HG02798 (cell line): ENCODE measurements around the gene HK2.

ENCODE experiments used
- ATAC-seq: cut with Tn5 transposase; IDR thresholded peaks from one replicate; pipeline ENCODE4 v1.9.1; 2021; ENCODE audit warnings: mild to moderate bottlenecking; ENCODE audit not compliant: unreplicated experiment, poor library complexity

Gene HK2

DNA sequence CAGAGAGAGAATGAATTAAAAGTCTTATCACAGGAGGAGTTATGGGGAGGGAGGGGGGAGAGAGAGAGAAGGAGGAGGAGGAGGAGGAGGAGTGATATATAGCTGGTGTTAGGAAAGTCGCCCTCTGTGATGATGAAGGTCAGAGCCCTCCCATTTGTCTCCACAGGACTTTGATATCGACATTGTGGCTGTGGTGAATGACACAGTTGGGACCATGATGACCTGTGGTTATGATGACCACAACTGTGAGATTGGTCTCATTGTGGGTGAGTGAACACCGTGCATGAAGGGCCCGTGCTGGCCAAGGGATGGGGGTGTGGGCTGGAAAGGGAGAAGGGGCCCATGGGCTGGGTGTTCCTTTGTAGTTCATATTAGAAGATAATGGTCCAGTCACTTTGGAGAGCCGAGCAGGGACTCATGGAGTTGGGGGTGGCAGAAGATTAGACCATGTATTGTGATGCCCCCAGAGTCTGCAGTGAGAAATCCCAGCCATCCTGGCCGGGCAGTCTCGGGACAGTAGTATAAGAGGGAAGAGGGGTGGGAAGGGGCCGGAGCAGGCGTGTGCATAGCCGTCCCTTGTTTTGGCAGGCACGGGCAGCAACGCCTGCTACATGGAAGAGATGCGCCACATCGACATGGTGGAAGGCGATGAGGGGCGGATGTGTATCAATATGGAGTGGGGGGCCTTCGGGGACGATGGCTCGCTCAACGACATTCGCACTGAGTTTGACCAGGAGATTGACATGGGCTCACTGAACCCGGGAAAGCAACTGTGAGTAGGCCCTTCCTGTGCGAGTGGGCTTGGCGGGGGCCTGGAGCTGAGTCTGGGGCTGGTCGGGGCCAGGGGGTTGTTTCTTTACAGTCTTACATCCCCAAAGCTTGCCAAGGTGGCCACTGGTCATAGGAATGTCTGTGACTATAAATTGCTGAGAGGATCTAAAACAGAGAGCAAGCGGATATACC is 40.0 kb downstream of the HK2 start:
- no peak for ATAC-seq

- peak; percentile 86 for ATAC-seq
Measured at GRCh38 chr2:74876081-74876886, 42.4 kb downstream of the HK2 start.

GRCh38 chr2:74877376-74877775 is 43.4 kb downstream of the HK2 start:
- ATAC-seq, result no peak

DNA sequence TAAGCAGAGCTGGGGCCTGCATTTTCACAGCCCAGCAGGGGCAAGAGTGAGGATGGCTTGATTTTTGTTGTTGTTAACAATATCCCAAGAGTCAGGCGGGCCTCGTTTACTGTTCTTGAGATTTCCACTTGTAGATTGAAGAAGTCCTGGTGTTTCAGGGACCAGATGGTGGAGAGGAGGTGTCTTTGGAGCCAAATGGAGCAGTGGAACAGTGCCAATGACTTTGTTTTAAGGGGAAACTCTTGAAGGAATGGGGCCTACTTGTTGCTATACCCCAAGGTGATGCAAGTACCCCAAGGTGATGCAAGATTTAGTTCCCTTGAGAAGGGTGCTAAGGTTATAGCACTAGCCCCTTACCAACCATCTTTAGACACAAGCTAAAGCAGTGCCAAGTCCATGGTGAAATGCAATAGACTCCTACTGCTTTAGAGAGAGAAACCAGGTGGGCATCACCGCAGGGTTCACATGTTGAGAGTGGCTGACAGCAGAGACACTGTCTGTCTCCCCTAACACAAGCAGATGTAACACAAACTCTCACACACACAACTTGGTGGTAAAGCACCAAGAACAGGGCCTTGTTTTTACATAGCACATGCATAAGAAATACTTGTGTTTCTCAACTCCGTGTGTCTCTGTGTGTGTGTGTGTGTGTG is 44.0 kb downstream of the HK2 start:
- no peak for ATAC-seq

- no peak for ATAC-seq
Measured at GRCh38 chr2:74878551-74878950, 44.6 kb downstream of the HK2 start.

- ATAC-seq, result no peak
Measured at GRCh38 chr2:74880054-74880728, 46.3 kb downstream of the HK2 start.

DNA sequence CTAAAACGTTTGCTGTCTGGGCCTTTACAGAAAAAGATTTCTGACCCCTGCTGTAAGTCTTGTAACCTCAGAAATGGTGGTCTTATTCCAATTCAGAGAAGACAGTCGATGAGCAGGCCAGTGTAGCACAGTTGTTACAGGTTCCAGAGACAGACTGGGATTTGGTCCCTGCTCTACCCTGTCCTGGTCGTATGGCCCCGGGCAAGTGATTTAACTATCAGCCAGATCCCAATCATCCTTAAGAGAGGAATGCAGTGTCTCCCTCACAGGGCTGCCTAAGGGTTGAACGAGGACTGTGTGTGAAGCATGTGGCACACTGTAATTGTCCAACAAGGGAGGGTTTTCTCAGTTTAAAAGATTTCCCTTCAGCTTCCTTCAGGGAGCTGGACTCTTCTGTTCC is 47.2 kb downstream of the HK2 start:
- no peak for ATAC-seq

DNA sequence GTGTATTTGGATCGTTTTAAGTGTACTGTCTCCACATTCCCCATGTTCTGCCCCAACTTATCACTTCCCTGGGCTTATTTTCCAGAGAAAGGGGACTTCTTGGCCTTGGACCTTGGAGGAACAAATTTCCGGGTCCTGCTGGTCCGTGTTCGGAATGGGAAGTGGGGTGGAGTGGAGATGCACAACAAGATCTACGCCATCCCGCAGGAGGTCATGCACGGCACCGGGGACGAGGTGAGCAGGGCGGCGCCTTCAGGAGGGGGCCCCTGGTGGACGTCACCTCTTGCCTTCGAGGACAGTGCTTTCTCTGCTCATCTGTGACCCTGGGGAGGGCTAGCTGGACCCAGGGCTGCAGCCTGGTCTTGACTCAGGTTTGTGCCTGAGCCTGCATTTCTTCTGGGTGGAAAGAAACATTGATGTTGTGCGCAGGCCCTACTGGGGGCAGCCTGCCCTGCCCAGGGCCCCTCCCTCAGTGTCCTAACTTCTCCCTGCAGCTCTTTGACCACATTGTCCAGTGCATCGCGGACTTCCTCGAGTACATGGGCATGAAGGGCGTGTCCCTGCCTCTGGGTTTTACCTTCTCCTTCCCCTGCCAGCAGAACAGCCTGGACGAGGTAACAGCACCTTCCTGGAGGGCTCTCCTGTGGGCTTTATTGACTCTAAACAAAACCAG is 47.8 kb downstream of the HK2 start:
- no peak for ATAC-seq

DNA sequence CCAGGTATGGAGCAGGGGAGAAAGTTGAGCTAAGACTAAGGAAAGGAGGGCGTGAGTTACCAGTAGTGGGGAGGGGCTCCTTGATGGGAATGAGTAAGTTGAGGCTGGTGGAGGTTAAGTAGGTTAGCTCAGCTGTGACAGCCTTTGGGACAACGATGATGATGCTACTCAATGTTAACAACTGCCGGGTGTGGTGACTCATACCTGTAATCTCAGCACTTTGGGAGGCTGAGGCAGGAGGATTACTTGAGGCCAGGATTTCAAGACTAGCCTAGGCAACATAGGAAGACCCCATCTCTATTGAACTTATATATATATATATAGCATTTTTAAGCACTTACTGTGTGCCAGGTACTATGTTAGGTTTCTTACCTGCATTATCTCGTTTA is 48.4 kb downstream of the HK2 start:
- ATAC-seq, result no peak

DNA sequence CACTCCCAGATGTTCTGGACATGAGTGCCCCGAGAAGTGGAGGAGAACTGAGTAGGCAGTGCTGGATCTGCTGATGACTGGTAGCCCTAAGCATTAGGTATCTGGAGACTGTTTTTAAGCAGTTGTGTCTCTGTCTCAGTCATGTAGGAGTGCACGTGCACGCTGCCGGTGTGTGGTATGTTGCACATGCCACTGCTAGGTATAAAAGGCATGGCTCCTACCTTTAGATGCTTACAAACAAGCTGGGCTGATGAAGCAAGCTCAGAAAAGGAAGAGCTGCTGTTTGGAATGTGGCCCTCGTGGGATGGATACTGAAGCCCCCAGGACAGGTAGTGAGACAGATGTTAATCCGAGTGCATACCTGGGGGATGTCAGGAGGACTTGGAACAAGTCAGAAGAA is 49.1 kb downstream of the HK2 start:
- no peak for ATAC-seq

DNA sequence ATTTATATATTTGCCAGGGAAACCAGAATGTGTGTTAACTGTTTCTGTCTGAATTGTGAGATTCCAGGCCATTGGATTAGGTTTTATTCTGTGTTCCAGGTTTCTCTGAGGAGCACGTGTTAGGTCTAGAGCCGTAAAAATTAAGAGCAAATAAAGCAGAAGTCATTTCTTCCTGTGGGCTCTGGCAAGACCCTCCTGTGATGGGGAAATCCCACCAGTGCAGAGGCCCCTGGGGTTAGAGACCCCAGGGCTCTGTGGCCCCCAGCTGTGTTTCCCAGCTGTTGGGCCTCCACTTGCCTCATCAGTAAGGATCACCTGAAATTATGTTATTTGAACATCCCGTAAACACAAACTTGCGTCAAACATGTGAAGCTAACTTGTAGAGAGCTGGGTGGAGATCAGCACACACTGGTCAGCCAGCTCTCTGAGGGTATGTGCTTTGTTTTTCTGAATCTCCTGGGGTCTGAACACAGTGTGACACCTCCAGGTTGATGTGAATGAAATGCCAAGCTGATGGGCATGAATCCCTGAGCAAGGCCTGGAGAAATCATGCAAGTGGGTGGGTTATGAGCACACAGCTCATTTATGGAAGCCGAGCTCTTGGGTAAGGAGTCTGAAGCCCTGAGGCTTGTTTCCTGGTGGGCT is 50.3 kb downstream of the HK2 start:
- no peak for ATAC-seq

GRCh38 chr2:74884866-74885265 is 50.9 kb downstream of the HK2 start:
- no peak for ATAC-seq

GRCh38 chr2:74886251-74886650 is 52.3 kb downstream of the HK2 start:
- ATAC-seq, result no peak

GRCh38 chr2:74886811-74887210 is 52.9 kb downstream of the HK2 start:
- ATAC-seq, result no peak

- no peak for ATAC-seq
Measured at GRCh38 chr2:74887445-74887951, 53.6 kb downstream of the HK2 start.

DNA sequence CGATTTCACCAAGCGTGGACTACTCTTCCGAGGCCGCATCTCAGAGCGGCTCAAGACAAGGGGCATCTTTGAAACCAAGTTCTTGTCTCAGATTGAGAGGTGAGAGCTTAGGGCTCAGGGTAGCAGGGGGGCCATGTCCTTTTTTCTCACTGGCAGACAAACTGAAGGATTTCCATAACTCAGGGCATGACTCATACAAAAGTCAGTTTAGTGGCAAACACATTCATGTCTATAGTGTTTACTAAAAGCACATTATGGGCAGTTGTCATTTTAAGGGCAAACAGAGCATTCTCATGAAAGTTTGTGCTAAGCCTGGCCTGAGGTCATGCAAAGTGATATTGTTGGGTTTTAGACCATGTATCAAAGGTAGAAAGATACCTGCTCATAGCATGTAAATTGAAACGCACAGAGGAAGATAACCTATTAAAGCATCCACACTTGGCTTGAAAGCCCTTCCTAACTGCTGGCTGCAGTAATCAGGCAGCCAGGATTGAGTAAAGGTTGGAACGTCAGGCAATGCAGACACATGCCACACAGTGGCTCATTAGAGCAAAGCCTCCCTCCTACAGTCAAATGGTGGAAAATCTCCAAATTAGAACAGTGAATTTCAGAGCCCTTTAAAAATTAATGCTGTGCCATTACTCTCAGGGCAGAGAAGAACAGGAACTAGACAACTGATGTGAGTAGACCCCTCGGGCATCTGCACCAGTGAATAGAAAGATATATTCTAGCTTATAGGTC is 54.2 kb downstream of the HK2 start:
- ATAC-seq, result no peak

DNA sequence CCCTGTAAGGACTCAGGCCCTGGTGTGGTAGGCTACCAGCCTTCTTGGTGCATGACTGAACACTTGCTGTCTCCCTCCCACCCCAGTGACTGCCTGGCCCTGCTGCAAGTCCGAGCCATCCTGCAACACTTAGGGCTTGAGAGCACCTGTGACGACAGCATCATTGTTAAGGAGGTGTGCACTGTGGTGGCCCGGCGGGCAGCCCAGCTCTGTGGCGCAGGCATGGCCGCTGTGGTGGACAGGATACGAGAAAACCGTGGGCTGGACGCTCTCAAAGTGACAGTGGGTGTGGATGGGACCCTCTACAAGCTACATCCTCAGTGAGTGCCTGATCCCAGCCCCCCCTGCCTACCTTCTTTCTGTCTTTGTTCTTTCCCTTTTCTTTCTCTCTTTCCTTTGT is 55.2 kb downstream of the HK2 start:
- no peak for ATAC-seq

DNA sequence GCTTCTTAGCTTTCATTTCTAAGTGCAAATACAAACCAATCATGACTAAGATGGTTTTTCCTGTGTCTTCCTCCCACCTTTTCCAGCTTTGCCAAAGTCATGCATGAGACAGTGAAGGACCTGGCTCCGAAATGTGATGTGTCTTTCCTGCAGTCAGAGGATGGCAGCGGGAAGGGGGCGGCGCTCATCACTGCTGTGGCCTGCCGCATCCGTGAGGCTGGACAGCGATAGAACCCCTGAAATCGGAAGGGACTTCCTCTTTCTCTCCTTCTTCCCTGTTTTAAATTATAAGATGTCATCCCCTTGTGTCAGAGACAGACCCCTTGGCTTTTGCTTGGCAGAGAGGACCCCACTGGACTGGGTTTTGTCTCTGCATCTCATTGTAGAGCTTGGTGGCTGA is 56.8 kb downstream of the HK2 start:
- no peak for ATAC-seq
